B cell (primary cell): ENCODE measurements around the gene SLC37A1. TPM values are rescaled to one million over a fixed set of nuclear protein-coding genes. Genes with fewer than 3 reads are reported as not detected.
A peak's percentile ranks its signal among the peaks of the same experiment; 100 is the strongest.

Experiments
- ATAC-seq: fragments of 200-7000 bp; cut with Tn5 transposase; one replicate; pipeline ENCODE4 v1.10.0; 2021; ENCODE audit warnings: low read depth, mild to moderate bottlenecking, moderate number of reproducible peaks, moderate library complexity
- CTCF ChIA-PET: fragments of 350-600 bp; sonication (Branson Sonifier 250); formaldehyde crosslinking; loops from one replicate; lab custom pipeline; 2021; ENCODE audit warnings: antibody characterized with exemption, inconsistent platforms; lab: Charles Lee
- POLR2A ChIA-PET: fragments of 350-600 bp; sonication (Branson Sonifier 250); formaldehyde crosslinking; loops from one replicate; lab custom pipeline; 2021; ENCODE audit warnings: antibody characterized with exemption; lab: Charles Lee
- DNase-seq: peaks from one replicate; pipeline ENCODE4 v3.0.0; 2013
- H2AFZ ChIP-seq: 2 replicates; pipeline ENCODE4 v1.6.1; 2012; ENCODE audit warnings: mild to moderate bottlenecking, low read depth, low read length; ENCODE audit not compliant: insufficient read depth, poor library complexity, severe bottlenecking
- H3K27ac ChIP-seq, 2 donors: 1 replicate in 1 of 2; 2 replicates in 1 of 2; pipeline ENCODE4 v1.5.1; 2012 to 2013; ENCODE audit warnings: low read length in 2 of 2, mild to moderate bottlenecking in 2 of 2, moderate library complexity in 1 of 2
- H3K27me3 ChIP-seq, 4 experiments: fragments of 200-600 bp in 1 of 4; sonication (generic) in 1 of 4; replicated peaks in 1 of 4; 1 replicate in 2 of 4; 2 replicates in 2 of 4; pipeline versions ENCODE4 v1.6.1 to v1.7.0; 2013 to 2016; ENCODE audit warnings: low read length in 3 of 4, mild to moderate bottlenecking in 2 of 4, mixed read lengths in 1 of 4, moderate library complexity in 1 of 4; ENCODE audit not compliant: insufficient read depth in 4 of 4, control insufficient read depth in 3 of 4; ENCODE audit errors: control extremely low read depth in 1 of 4
- H3K36me3 ChIP-seq, 2 experiments: replicated peaks in 1 of 2; 1 replicate in 1 of 2; 2 replicates in 1 of 2; pipeline versions ENCODE4 v1.6.1 to v1.7.1; 2013; ENCODE audit warnings: low read length in 1 of 2; ENCODE audit not compliant: insufficient read depth in 2 of 2, control insufficient read depth in 1 of 2; ENCODE audit errors: control extremely low read depth in 1 of 2, extremely low read depth in 1 of 2
- H3K4me1 ChIP-seq, 2 donors: fragments of 200-600 bp in 1 of 2; sonication (generic) in 1 of 2; 1 replicate in 1 of 2; 2 replicates in 1 of 2; pipeline versions ENCODE4 v1.5.1 to v1.6.1; 2013 to 2017; ENCODE audit warnings: low read length in 2 of 2; ENCODE audit not compliant: control insufficient read depth in 2 of 2, insufficient read depth in 2 of 2
- H3K4me2 ChIP-seq: replicated peaks from 2 replicates; pipeline ENCODE3; 2012; ENCODE audit warnings: mild to moderate bottlenecking, low read depth, low read length; ENCODE audit not compliant: poor library complexity, severe bottlenecking
- H3K4me3 ChIP-seq, 5 experiments: fragments of 200-600 bp in 1 of 5; sonication (generic) in 1 of 5; 1 replicate in 3 of 5; 2 replicates in 2 of 5; pipeline versions ENCODE4 v1.5.1 to v1.7.0; 2011 to 2016; ENCODE audit warnings: low read length in 4 of 5, mild to moderate bottlenecking in 4 of 5, low read depth in 2 of 5, control low read depth in 1 of 5, moderate library complexity in 1 of 5; ENCODE audit not compliant: insufficient read depth in 1 of 5; ENCODE audit errors: control extremely low read depth in 1 of 5, extremely low read depth in 1 of 5
- H3K79me2 ChIP-seq: fragments of 200-600 bp; sonication (generic); one replicate; pipeline ENCODE4 v1.6.0; 2016; ENCODE audit warnings: low read length; ENCODE audit not compliant: control insufficient read depth, insufficient read depth
- H3K9ac ChIP-seq: fragments of 200-600 bp; sonication (generic); 2 replicates; pipeline ENCODE4 v1.6.1; 2017; ENCODE audit warnings: mild to moderate bottlenecking, low read length, moderate library complexity
- H3K9me3 ChIP-seq, 3 donors: one replicate each; pipeline versions ENCODE4 v1.6.1 to v1.7.1; 2013; ENCODE audit warnings: low read length in 2 of 3; ENCODE audit not compliant: control insufficient read depth in 2 of 3, insufficient read depth in 1 of 3; ENCODE audit errors: control extremely low read depth in 1 of 3
- H4K20me1 ChIP-seq: 2 replicates; pipeline ENCODE4 v1.6.0; 2012; ENCODE audit warnings: mild to moderate bottlenecking, low read length; ENCODE audit not compliant: insufficient read depth, control insufficient read depth, poor library complexity, severe bottlenecking
- H3K27ac Mint-ChIP-seq: one replicate; pipeline ENCODE4 v1.8.0; 2021; ENCODE audit warnings: mixed read lengths
- H3K27me3 Mint-ChIP-seq: one replicate; pipeline ENCODE4 v1.8.0; 2021; ENCODE audit warnings: mixed read lengths
- H3K4me1 Mint-ChIP-seq: one replicate; pipeline ENCODE4 v1.8.0; 2021; ENCODE audit warnings: mixed read lengths
- H3K4me3 Mint-ChIP-seq: one replicate; pipeline ENCODE4 v1.8.0; 2021; ENCODE audit warnings: mixed read lengths
- H3K9me3 Mint-ChIP-seq: one replicate; pipeline ENCODE4 v1.8.0; 2022; ENCODE audit warnings: mixed read lengths; ENCODE audit not compliant: insufficient read depth
- CTCF ChIP-seq: fragments of 200-600 bp; IDR thresholded peaks from one replicate; pipeline ENCODE4 v1.8.0; 2022; ENCODE audit warnings: antibody characterized with exemption, mild to moderate bottlenecking
- EZH2 ChIP-seq: IDR thresholded peaks from 2 replicates; pipeline ENCODE4 v1.6.1; 2012; ENCODE audit warnings: borderline replicate concordance, low read depth, mild to moderate bottlenecking, moderate library complexity, low read length; ENCODE audit not compliant: insufficient read depth, poor library complexity, severe bottlenecking
- WGBS: methylation state at CpG from one replicate; pipeline ENCODE4 v1.1.5; 2013; ENCODE audit warnings: missing lambda C conversion rate; ENCODE audit not compliant: insufficient coverage; 5-methylcytosine and 5-hydroxymethylcytosine counted together
- intact Hi-C: fragments of 100-400 bp; cut with micrococcal nuclease; formaldehyde crosslinking; loops from one replicate; pipeline ENCODE4 v1.10.0; 2022
- polyA plus RNA-seq: library from polyadenylated mRNA; depleted of rRNA; stranded (reverse); fragments of >200 nt; gene quantifications from 2 replicates; pipeline ENCODE4 v1.2.3, GENCODE V29; 2012
- total RNA-seq, 2 donors: library from RNA; stranded (reverse); fragments of 120-200 nt in 1 of 2; gene quantifications; 1 replicate in 1 of 2; 2 replicates in 1 of 2; pipeline versions ENCODE4 v1.2.3 to v1.2.4, GENCODE V29; 2013 to 2022

SLC37A1 gene
- total and polyA plus RNA-seq, 2 donors (not counting 1 experiment from before 2014, with no cell fraction given) = 38.1 to 60.2 TPM

DNA sequence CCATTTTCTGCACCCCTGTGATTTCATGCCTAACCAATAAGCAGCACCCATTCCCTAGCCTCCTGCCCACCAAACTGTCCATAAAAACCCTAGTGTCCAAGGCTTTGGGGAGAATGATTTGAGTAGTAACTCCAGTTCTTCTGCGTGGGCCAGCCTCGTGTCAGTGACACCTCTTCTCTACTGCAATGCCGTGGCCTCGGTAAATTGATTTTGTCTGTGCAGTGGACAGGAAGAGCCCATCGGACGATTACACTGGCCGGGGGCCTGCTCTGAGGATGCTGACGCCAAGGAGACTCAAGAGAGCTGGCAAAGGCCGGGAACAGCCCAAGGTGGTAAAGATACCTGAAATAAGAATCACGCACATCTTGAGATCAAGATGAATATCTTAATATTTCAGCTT is 47.0 kb upstream of the SLC37A1 start:
- POLR2A ChIA-PET = interaction anchor here (0.8 kb wide), 1 partner anchor 69 kb away, joined by 3 read pairs; no protein-coding TSS in a partner anchor
- H3K4me1 Mint-ChIP-seq = peaks cover 59% of the 10 kb centered on the region
- Histone ChIP-seq H3K4me1 (peaks cover 54 to 69% of the 10 kb centered on the region in 2 donors), H2AFZ (no peak overlapping the region), H3K79me2 (no peaks in the 10 kb centered on the region), H3K36me3 (no peaks in the 10 kb centered on the region), H3K4me2 (no peak overlapping the region), H3K9ac (no peak overlapping the region), H3K9me3 (peaks cover 0 to 5% (median 0%) of the 10 kb centered on the region in 3 donors), H3K27me3 (peaks cover 0 to 8% (median 0%) of the 10 kb centered on the region in 4 experiments), H3K27ac (no peak overlapping the region), H3K4me3 (no peak overlapping the region), H4K20me1 (no peaks in the 10 kb centered on the region)
- 98% methylated on average over 8 of the region's 10 CpGs for WGBS
- no peak overlapping the region for H3K4me3 Mint-ChIP-seq
- peaks cover 7% of the 10 kb centered on the region for H3K27me3 Mint-ChIP-seq
- H3K9me3 Mint-ChIP-seq = no peaks in the 10 kb centered on the region
- DNase-seq = no peak
- ATAC-seq = no peak
- CTCF ChIA-PET = interaction anchor here (0.8 to 3.6 kb wide), 9 partner anchors 11 to 352 kb away, joined by 3 to 37 read pairs (median 4); no protein-coding TSS in a partner anchor
- intact Hi-C loops = no loop called here
- TF ChIP-seq CTCF (no peak), EZH2 (no peak)
- no peak overlapping the region for H3K27ac Mint-ChIP-seq

- POLR2A ChIA-PET = interaction anchor here (0.8 kb wide), 1 partner anchor 68 kb away, joined by 3 read pairs; no protein-coding TSS in a partner anchor
- DNase-seq (peak; percentile 50), ATAC-seq (no peak)
- TF ChIP-seq CTCF (no peak), EZH2 (no peak)
- intact Hi-C loops = no loop called here
- peaks cover 0 to 12% (median 0%) of the 10 kb centered on the region in 4 experiments for H3K27me3 ChIP-seq
- no peaks in the 10 kb centered on the region for H3K79me2 ChIP-seq
- Mint-ChIP-seq H3K4me3 (no peak overlapping the region), H3K27me3 (peaks cover 9% of the 10 kb centered on the region), H3K9me3 (no peaks in the 10 kb centered on the region), H3K4me1 (peaks cover 53% of the 10 kb centered on the region), H3K27ac (peak overlapping the region; percentile 23)
- H3K36me3 ChIP-seq = no peaks in the 10 kb centered on the region
- H3K9ac ChIP-seq = no peak overlapping the region
- peaks cover 47 to 67% of the 10 kb centered on the region in 2 donors for H3K4me1 ChIP-seq
- H4K20me1 ChIP-seq = no peaks in the 10 kb centered on the region
- H3K27ac ChIP-seq = no peak overlapping the region
- H3K9me3 ChIP-seq = peaks cover 0 to 5% (median 0%) of the 10 kb centered on the region in 3 donors
- WGBS = 57% methylated on average over 11 of the region's 12 CpGs
- CTCF ChIA-PET = interaction anchor here (0.7 to 3.6 kb wide), 10 partner anchors 10 to 351 kb away, joined by 3 to 37 read pairs (median 4); no protein-coding TSS in a partner anchor
- no peak overlapping the region for H3K4me3 ChIP-seq
- no peak overlapping the region for H3K4me2 ChIP-seq
- no peak overlapping the region for H2AFZ ChIP-seq
Observed at GRCh38 chr21:42467140-42467983, 46.3 kb upstream of the SLC37A1 start.
